IMR-90 (cell line): ENCODE data around the gene LTBP2. TPM values are rescaled to one million over a fixed set of nuclear protein-coding genes. Genes with fewer than 3 reads are reported as not detected.

ENCODE experiments used
- ATAC-seq: fragments of 200-7000 bp; cut with Tn5 transposase; 2 replicates; pipeline ENCODE4 v1.9.1; 2020; ENCODE audit warnings: low read depth, mild to moderate bottlenecking, moderate library complexity
- BruUV-seq: library from RNA; stranded (reverse); fragments of 400-500 nt; replicated peaks from 2 replicates; lab custom pipeline; 2021; lab: Mats Ljungman, UMichigan
- CTCF ChIA-PET: fragments of 300-600 bp; formaldehyde crosslinking; extraction: SDS; loops from one replicate; lab custom pipeline; 2021; ENCODE audit warnings: antibody characterized with exemption; lab: Yijun Ruan, JAX
- POLR2A ChIA-PET: fragments of 300-600 bp; sonication (Branson Sonifier 250); formaldehyde crosslinking; loops from one replicate; lab custom pipeline; 2022; ENCODE audit warnings: antibody characterized with exemption; ENCODE audit not compliant: unreplicated experiment; lab: Charles Lee
- DNase-seq: peaks from one replicate; pipeline ENCODE4 v3.0.0; 2013
- H2AFZ ChIP-seq: replicated peaks from 2 replicates; pipeline ENCODE3; 2013; ENCODE audit warnings: low read length, mild to moderate bottlenecking; ENCODE audit not compliant: poor library complexity
- H2AK5ac ChIP-seq: 2 replicates; pipeline ENCODE4 v1.6.1; 2013; ENCODE audit warnings: low read depth, low read length, inconsistent platforms
- H2AK9ac ChIP-seq: replicated peaks from 2 replicates; pipeline ENCODE3; 2013; ENCODE audit warnings: mild to moderate bottlenecking, low read depth, low read length, moderate library complexity; ENCODE audit not compliant: poor library complexity
- H2BK120ac ChIP-seq: 2 replicates; pipeline ENCODE4 v1.6.1; 2013; ENCODE audit warnings: low read depth, low read length, inconsistent platforms
- H2BK15ac ChIP-seq: 3 replicates; pipeline ENCODE4 v1.6.1; 2013; ENCODE audit warnings: low read depth, low read length, inconsistent platforms
- H2BK20ac ChIP-seq: 2 replicates; pipeline ENCODE4 v1.6.1; 2013; ENCODE audit warnings: low read depth, mild to moderate bottlenecking, inconsistent platforms, low read length, moderate library complexity
- H2BK5ac ChIP-seq: 2 replicates; pipeline ENCODE4 v1.6.1; 2013; ENCODE audit warnings: mild to moderate bottlenecking, low read depth, low read length, inconsistent platforms; ENCODE audit not compliant: poor library complexity, severe bottlenecking
- H3K14ac ChIP-seq: replicated peaks from 2 replicates; pipeline ENCODE4 v1.6.1; 2013; ENCODE audit warnings: low read depth, low read length, inconsistent platforms
- H3K18ac ChIP-seq: 2 replicates; pipeline ENCODE4 v1.6.1; 2013; ENCODE audit warnings: low read depth, low read length, control low read depth
- H3K23ac ChIP-seq: 2 replicates; pipeline ENCODE4 v1.6.1; 2013; ENCODE audit warnings: low read depth, low read length, inconsistent platforms
- H3K27ac ChIP-seq: 2 replicates; pipeline ENCODE4 v1.5.1; 2013; ENCODE audit warnings: mild to moderate bottlenecking, control low read depth, low read length; ENCODE audit not compliant: insufficient read depth
- H3K27me3 ChIP-seq: 2 replicates; pipeline ENCODE4 v1.6.1; 2013; ENCODE audit warnings: low read length; ENCODE audit not compliant: control insufficient read depth, insufficient read depth
- H3K36me3 ChIP-seq: 2 replicates; pipeline ENCODE4 v1.6.1; 2013; ENCODE audit warnings: low read length, mixed read lengths; ENCODE audit not compliant: control insufficient read depth, insufficient read depth
- H3K4ac ChIP-seq: 2 replicates; pipeline ENCODE4 v1.6.1; 2013; ENCODE audit warnings: low read depth, low read length, inconsistent platforms
- H3K4me1 ChIP-seq: 2 replicates; pipeline ENCODE4 v1.6.1; 2013; ENCODE audit warnings: low read length, mixed read lengths; ENCODE audit not compliant: control insufficient read depth, insufficient read depth
- H3K4me2 ChIP-seq: 2 replicates; pipeline ENCODE4 v1.6.1; 2013; ENCODE audit warnings: low read depth, mild to moderate bottlenecking, control low read depth, low read length, moderate library complexity
- H3K4me3 ChIP-seq: 2 replicates; pipeline ENCODE4 v1.5.1; 2013; ENCODE audit warnings: low read depth, mild to moderate bottlenecking, control low read depth, low read length, moderate library complexity; ENCODE audit not compliant: insufficient read depth
- H3K56ac ChIP-seq: 2 replicates; pipeline ENCODE4 v1.6.1; 2013; ENCODE audit warnings: low read length, inconsistent platforms; ENCODE audit not compliant: insufficient read depth; ENCODE audit errors: extremely low read depth
- H3K79me1 ChIP-seq, 2 experiments: 2 replicates each; pipeline ENCODE4 v1.6.1; 2013; ENCODE audit warnings: low read length in 2 of 2, inconsistent platforms in 1 of 2, low read depth in 1 of 2
- H3K9ac ChIP-seq: 2 replicates; pipeline ENCODE4 v1.6.1; 2013; ENCODE audit warnings: low read depth, low read length, control low read depth
- H3K9me1 ChIP-seq: 2 replicates; pipeline ENCODE4 v1.6.1; 2013; ENCODE audit warnings: low read length, inconsistent platforms; ENCODE audit not compliant: insufficient read depth
- H3K9me3 ChIP-seq: 2 replicates; pipeline ENCODE4 v1.6.1; 2013; ENCODE audit warnings: low read length; ENCODE audit not compliant: control insufficient read depth, insufficient read depth
- H4K20me1 ChIP-seq: 2 replicates; pipeline ENCODE4 v1.6.1; 2013; ENCODE audit warnings: low read length, inconsistent platforms; ENCODE audit not compliant: insufficient read depth
- H4K5ac ChIP-seq: 2 replicates; pipeline ENCODE4 v1.6.1; 2013; ENCODE audit warnings: mild to moderate bottlenecking, low read depth, low read length, control low read depth
- H4K8ac ChIP-seq, 2 experiments: 2 replicates each; pipeline ENCODE4 v1.6.1; 2013; ENCODE audit warnings: low read depth in 2 of 2, low read length in 2 of 2, control low read depth in 1 of 2, inconsistent platforms in 1 of 2
- H4K91ac ChIP-seq: 2 replicates; pipeline ENCODE4 v1.6.1; 2013; ENCODE audit warnings: low read depth, low read length, inconsistent platforms; ENCODE audit not compliant: insufficient read depth
- BHLHE40 ChIP-seq: fragments of 150-350 bp; IDR thresholded peaks from 2 replicates; pipeline ENCODE4 v1.6.1; 2016; ENCODE audit warnings: mild to moderate bottlenecking, low read depth, low read length
- CEBPB ChIP-seq: IDR thresholded peaks from 2 replicates; pipeline ENCODE4 v1.6.1; 2012; ENCODE audit warnings: low read depth, low read length, improper control_type of control experiment
- CHD1 ChIP-seq: IDR thresholded peaks from 2 replicates; pipeline ENCODE4 v1.6.1; 2012; ENCODE audit warnings: low read depth, low read length, improper control_type of control experiment
- FOS ChIP-seq: fragments of 150-350 bp; IDR thresholded peaks from 2 replicates; pipeline ENCODE4 v1.6.1; 2016; ENCODE audit warnings: low read depth, low read length
- MAFK ChIP-seq: IDR thresholded peaks from 2 replicates; pipeline ENCODE4 v1.6.1; 2012; ENCODE audit warnings: low read depth, low read length, improper control_type of control experiment
- MAZ ChIP-seq: IDR thresholded peaks from 2 replicates; pipeline ENCODE4 v1.6.1; 2012; ENCODE audit warnings: low read depth, mild to moderate bottlenecking, low read length, improper control_type of control experiment, moderate library complexity, borderline replicate concordance
- MXI1 ChIP-seq: IDR thresholded peaks from 2 replicates; pipeline ENCODE4 v1.6.1; 2012; ENCODE audit warnings: low read depth, mild to moderate bottlenecking, low read length, moderate library complexity, borderline replicate concordance
- NFE2L2 ChIP-seq: fragments of 150-350 bp; IDR thresholded peaks from 2 replicates; pipeline ENCODE4 v1.6.1; 2016; ENCODE audit warnings: low read depth, mild to moderate bottlenecking, low read length
- POLR2A ChIP-seq: IDR thresholded peaks from 2 replicates; pipeline ENCODE4 v1.6.1; 2012; ENCODE audit warnings: mild to moderate bottlenecking, low read depth, low read length
- RAD21 ChIP-seq: IDR thresholded peaks from 2 replicates; pipeline ENCODE4 v1.6.1; 2012; ENCODE audit warnings: low read length, improper control_type of control experiment
- RCOR1 ChIP-seq: IDR thresholded peaks from 2 replicates; pipeline ENCODE4 v1.6.1; 2012; ENCODE audit warnings: mild to moderate bottlenecking, low read length, improper control_type of control experiment; ENCODE audit not compliant: insufficient replicate concordance
- RFX5 ChIP-seq: IDR thresholded peaks from 2 replicates; pipeline ENCODE4 v1.8.0; 2012; ENCODE audit warnings: low read depth, mild to moderate bottlenecking, low read length, moderate library complexity
- WGBS, 2 experiments: methylation state at CpG; one replicate each; pipeline versions ENCODE4 v1.1.5 to v1.1.7; 2013; ENCODE audit warnings: missing lambda C conversion rate in 2 of 2; ENCODE audit not compliant: insufficient read length in 1 of 2; ENCODE audit errors: extremely low coverage in 2 of 2; 5-methylcytosine and 5-hydroxymethylcytosine counted together
- dilution Hi-C: fragments of 300-500 bp; cut with HindIII; formaldehyde crosslinking; loops from one replicate; pipeline ENCODE4 v1.14.3; 2018; ENCODE audit warnings: low sequenced_read_pairs; ENCODE audit not compliant: unreplicated experiment
- in situ Hi-C: fragments of 300-500 bp; cut with MboI; formaldehyde crosslinking; loops from 3 replicates; pipeline ENCODE4 v1.14.3; 2019; ENCODE audit warnings: low sequenced_read_pairs, inconsistent platforms, mixed read lengths
- intact Hi-C: fragments of 100-400 bp; cut with micrococcal nuclease; formaldehyde crosslinking; loops from 2 replicates; pipeline ENCODE4 v1.10.0; 2022
- polyA plus RNA-seq, 3 experiments: library from polyadenylated mRNA; depleted of rRNA; stranded (reverse); fragments of >200 nt; gene quantifications; 2 replicates each; pipeline ENCODE4 v1.2.3, GENCODE V29; 2012; ENCODE audit warnings: low replicate concordance in 1 of 3
- total RNA-seq: library from RNA; depleted of rRNA; stranded (reverse); fragments of >200 nt; gene quantifications from 2 replicates; pipeline ENCODE4 v1.2.3, GENCODE V29; 2012
- TF ChIP-seq, protein P1 (sequence below): fragments of 150-350 bp; IDR thresholded peaks from 2 replicates; pipeline ENCODE4 v1.6.1; 2016; ENCODE audit warnings: low read depth, mild to moderate bottlenecking, low read length, moderate library complexity, borderline replicate concordance
- TF ChIP-seq, protein P2 (sequence below): conservative IDR thresholded peaks from 2 replicates; pipeline ENCODE4 v1.5.1; 2012; ENCODE audit warnings: mild to moderate bottlenecking, low read depth, low read length, improper control_type of control experiment

LTBP2 gene
- total and polyA plus RNA-seq, 2 of the 4 experiments (the other 2 are of a cell fraction): 23.8 to 79.3 TPM

DNA sequence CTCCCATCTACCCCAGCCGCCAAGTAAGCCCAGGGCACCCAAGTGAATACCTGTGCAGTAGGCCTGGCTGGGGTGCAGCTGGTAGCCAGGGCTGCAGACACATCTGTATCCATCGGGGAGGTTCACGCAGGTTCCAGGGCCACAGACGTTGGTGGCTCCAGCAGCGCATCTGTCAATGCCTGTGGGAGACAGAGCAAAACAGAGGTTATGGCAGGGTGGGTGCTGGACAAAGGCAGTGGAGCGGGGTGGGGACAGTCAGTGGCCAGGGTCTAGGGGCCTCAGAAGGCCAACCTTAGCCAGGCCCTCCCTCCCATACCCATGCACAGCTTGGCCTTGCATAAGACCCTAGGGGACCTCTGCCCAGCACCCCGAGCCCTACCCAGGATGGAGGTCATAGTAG lies 89.3 kb downstream of the LTBP2 start:
- Histone ChIP-seq H3K27ac (no peak overlapping the region), H2AFZ (no peak overlapping the region), H2BK15ac (no peak overlapping the region), H3K4me2 (no peak overlapping the region), H3K79me1 (no peaks in the 10 kb centered on the region), H2BK120ac (no peak overlapping the region), H4K5ac (no peak overlapping the region), H2AK9ac (no peak overlapping the region), H3K14ac (no peak overlapping the region), H3K4me3 (no peak overlapping the region), H3K36me3 (peaks cover 9% of the 10 kb centered on the region), H3K9me3 (no peaks in the 10 kb centered on the region), H4K91ac (no peak overlapping the region), H3K27me3 (no peaks in the 10 kb centered on the region), H2BK5ac (no peak overlapping the region), H3K9me1 (peaks cover 22% of the 10 kb centered on the region), H4K8ac (no peak overlapping the region), H4K20me1 (no peaks in the 10 kb centered on the region), H3K56ac (no peak overlapping the region), H3K18ac (no peak overlapping the region), H2BK20ac (no peak overlapping the region), H3K23ac (no peak overlapping the region), H3K4me1 (peaks cover 14% of the 10 kb centered on the region), H3K9ac (no peak overlapping the region), H3K4ac (no peak overlapping the region), H2AK5ac (no peak overlapping the region)
- TF ChIP-seq, protein P1, sequence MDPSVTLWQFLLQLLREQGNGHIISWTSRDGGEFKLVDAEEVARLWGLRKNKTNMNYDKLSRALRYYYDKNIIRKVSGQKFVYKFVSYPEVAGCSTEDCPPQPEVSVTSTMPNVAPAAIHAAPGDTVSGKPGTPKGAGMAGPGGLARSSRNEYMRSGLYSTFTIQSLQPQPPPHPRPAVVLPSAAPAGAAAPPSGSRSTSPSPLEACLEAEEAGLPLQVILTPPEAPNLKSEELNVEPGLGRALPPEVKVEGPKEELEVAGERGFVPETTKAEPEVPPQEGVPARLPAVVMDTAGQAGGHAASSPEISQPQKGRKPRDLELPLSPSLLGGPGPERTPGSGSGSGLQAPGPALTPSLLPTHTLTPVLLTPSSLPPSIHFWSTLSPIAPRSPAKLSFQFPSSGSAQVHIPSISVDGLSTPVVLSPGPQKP: no peak
- no peak for TF ChIP-seq RCOR1
- TF ChIP-seq MXI1: no peak
- TF ChIP-seq CHD1: no peak
- TF ChIP-seq MAFK: no peak
- TF ChIP-seq POLR2A: no peak
- no peak for TF ChIP-seq RAD21
- TF ChIP-seq BHLHE40: no peak
- TF ChIP-seq, protein P2, sequence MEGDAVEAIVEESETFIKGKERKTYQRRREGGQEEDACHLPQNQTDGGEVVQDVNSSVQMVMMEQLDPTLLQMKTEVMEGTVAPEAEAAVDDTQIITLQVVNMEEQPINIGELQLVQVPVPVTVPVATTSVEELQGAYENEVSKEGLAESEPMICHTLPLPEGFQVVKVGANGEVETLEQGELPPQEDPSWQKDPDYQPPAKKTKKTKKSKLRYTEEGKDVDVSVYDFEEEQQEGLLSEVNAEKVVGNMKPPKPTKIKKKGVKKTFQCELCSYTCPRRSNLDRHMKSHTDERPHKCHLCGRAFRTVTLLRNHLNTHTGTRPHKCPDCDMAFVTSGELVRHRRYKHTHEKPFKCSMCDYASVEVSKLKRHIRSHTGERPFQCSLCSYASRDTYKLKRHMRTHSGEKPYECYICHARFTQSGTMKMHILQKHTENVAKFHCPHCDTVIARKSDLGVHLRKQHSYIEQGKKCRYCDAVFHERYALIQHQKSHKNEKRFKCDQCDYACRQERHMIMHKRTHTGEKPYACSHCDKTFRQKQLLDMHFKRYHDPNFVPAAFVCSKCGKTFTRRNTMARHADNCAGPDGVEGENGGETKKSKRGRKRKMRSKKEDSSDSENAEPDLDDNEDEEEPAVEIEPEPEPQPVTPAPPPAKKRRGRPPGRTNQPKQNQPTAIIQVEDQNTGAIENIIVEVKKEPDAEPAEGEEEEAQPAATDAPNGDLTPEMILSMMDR: no peak
- TF ChIP-seq MAZ: no peak
- no peak for TF ChIP-seq NFE2L2
- TF ChIP-seq CEBPB: no peak
- no peak for TF ChIP-seq RFX5
- no peak for TF ChIP-seq FOS
- WGBS, 2 experiments: no CpG with 5 or more reads among the region's 7 CpGs
- BruUV-seq: no TSS peak
- no peak for DNase-seq
- POLR2A ChIA-PET: no interaction called here
- ATAC-seq: no peak
- in situ Hi-C loops: no loop called here
- CTCF ChIA-PET: no interaction called here
- intact Hi-C loops: no loop called here
- dilution Hi-C loops: no loop called here
